Effector memory CD8-positive, alpha-beta T cell (primary cell): ENCODE data around the gene CHRNA4.
A peak's percentile ranks its signal among the peaks of the same experiment; 100 is the strongest.

Experiments
- ATAC-seq: fragments of 150-1000 bp; cut with Tn5 transposase; replicated peaks from 2 replicates; pipeline ENCODE4 v1.10.0; 2021; ENCODE audit warnings: mild to moderate bottlenecking, moderate library complexity
- DNase-seq, 3 experiments: peaks; one replicate each; pipeline ENCODE4 v3.0.0; 2021
- H3K27ac Mint-ChIP-seq, 2 donors: one replicate each; pipeline ENCODE4 v1.8.0; 2022; ENCODE audit warnings: mild to moderate bottlenecking in 2 of 2, mixed read lengths in 2 of 2, moderate library complexity in 2 of 2
- H3K27me3 Mint-ChIP-seq, 2 donors: one replicate each; pipeline ENCODE4 v1.8.0; 2022; ENCODE audit warnings: mixed read lengths in 2 of 2
- H3K36me3 Mint-ChIP-seq: one replicate; pipeline ENCODE4 v1.8.0; 2022; ENCODE audit warnings: mild to moderate bottlenecking, moderate library complexity, mixed read lengths; ENCODE audit not compliant: insufficient read depth
- H3K4me1 Mint-ChIP-seq, 2 donors: one replicate each; pipeline ENCODE4 v1.8.0; 2022; ENCODE audit warnings: low read depth in 2 of 2, mixed read lengths in 2 of 2
- H3K4me3 Mint-ChIP-seq, 2 donors: one replicate each; pipeline ENCODE4 v1.8.0; 2022; ENCODE audit warnings: mild to moderate bottlenecking in 2 of 2, mixed read lengths in 2 of 2, moderate library complexity in 2 of 2
- H3K9me3 Mint-ChIP-seq, 2 donors: one replicate each; pipeline ENCODE4 v1.8.0; 2022; ENCODE audit warnings: mixed read lengths in 2 of 2

CHRNA4 gene

DNA sequence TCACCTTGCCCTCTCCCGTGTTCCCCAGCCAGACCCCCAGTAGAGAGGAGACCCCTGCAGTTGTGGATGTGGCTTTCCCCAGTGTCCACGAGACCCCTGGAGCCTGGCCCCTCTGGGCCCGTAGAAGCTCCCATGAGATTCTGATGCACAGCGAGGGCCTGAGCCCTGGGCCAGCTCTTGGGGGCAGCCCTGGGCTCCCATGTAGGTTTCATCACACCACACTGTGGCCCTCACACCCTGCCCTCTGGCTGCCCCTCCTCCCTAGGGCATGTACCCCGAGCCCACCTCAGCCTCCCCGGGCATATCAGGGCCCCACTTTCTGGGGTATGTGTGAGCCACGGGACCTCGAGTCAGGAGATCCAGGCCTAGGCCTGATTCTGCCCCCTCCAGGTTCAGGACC, 7.0 kb upstream of the CHRNA4 start:
- H3K4me3 Mint-ChIP-seq, result no peak overlapping the region
- no peak for ATAC-seq
- no peaks in the 10 kb centered on the region for H3K36me3 Mint-ChIP-seq
- H3K4me1 Mint-ChIP-seq, result no peaks in the 10 kb centered on the region
- H3K27ac Mint-ChIP-seq, result no peak overlapping the region
- no peaks in the 10 kb centered on the region for H3K9me3 Mint-ChIP-seq
- peaks cover 23 to 78% of the 10 kb centered on the region in 2 donors for H3K27me3 Mint-ChIP-seq
- no peak for DNase-seq

GRCh38 chr20:63367446-63368055, 6.4 kb upstream of the CHRNA4 start:
- H3K36me3 Mint-ChIP-seq, result no peaks in the 10 kb centered on the region
- no peak for ATAC-seq

GRCh38 chr20:63366390-63367365, 5.5 kb upstream of the CHRNA4 start:
- Mint-ChIP-seq H3K27ac (no peak overlapping the region), H3K36me3 (no peaks in the 10 kb centered on the region), H3K27me3 (peaks cover 30 to 81% of the 10 kb centered on the region in 2 donors), H3K9me3 (no peaks in the 10 kb centered on the region), H3K4me1 (peaks cover 0 to 8% of the 10 kb centered on the region in 2 donors), H3K4me3 (no peak overlapping the region)
- ATAC-seq (no peak), DNase-seq (no peak)

More at GRCh38 chr20:63367446-63368055, 6.4 kb upstream of the CHRNA4 start:
- peaks cover 24 to 78% of the 10 kb centered on the region in 2 donors for H3K27me3 Mint-ChIP-seq
- no peak overlapping the region for H3K27ac Mint-ChIP-seq
- no peak overlapping the region for H3K4me3 Mint-ChIP-seq
- no peaks in the 10 kb centered on the region for H3K9me3 Mint-ChIP-seq
- peaks cover 0 to 4% of the 10 kb centered on the region in 2 donors for H3K4me1 Mint-ChIP-seq
- no peak for DNase-seq

GRCh38 chr20:63365601-63366389, 4.6 kb upstream of the CHRNA4 start:
- Mint-ChIP-seq H3K27me3 (peaks cover 24 to 72% of the 10 kb centered on the region in 2 donors), H3K9me3 (no peaks in the 10 kb centered on the region), H3K4me3 (no peak overlapping the region), H3K27ac (no peak overlapping the region), H3K36me3 (no peaks in the 10 kb centered on the region), H3K4me1 (peaks cover 0 to 8% of the 10 kb centered on the region in 2 donors)
- no peak for ATAC-seq
- no peak for DNase-seq

- Mint-ChIP-seq H3K9me3 (no peaks in the 10 kb centered on the region), H3K36me3 (no peaks in the 10 kb centered on the region), H3K27ac (no peak overlapping the region), H3K4me3 (no peak overlapping the region), H3K27me3 (peaks cover 25 to 75% of the 10 kb centered on the region in 2 donors), H3K4me1 (peaks cover 0 to 8% of the 10 kb centered on the region in 2 donors)
- DNase-seq (no peak), ATAC-seq (no peak)
Measured at GRCh38 chr20:63364801-63365585, 3.8 kb upstream of the CHRNA4 start.

GRCh38 chr20:63363981-63364561, 2.9 kb upstream of the CHRNA4 start:
- Mint-ChIP-seq H3K4me3 (no peak overlapping the region), H3K27ac (no peak overlapping the region), H3K4me1 (peaks cover 0 to 8% of the 10 kb centered on the region in 2 donors), H3K9me3 (no peaks in the 10 kb centered on the region), H3K36me3 (no peaks in the 10 kb centered on the region), H3K27me3 (peaks cover 29 to 81% of the 10 kb centered on the region in 2 donors)
- ATAC-seq (no peak), DNase-seq (no peak)

GRCh38 chr20:63363013-63363957, 2.1 kb upstream of the CHRNA4 start:
- H3K36me3 Mint-ChIP-seq, result no peaks in the 10 kb centered on the region
- ATAC-seq, result no peak
- H3K4me3 Mint-ChIP-seq, result no peak overlapping the region
- no peaks in the 10 kb centered on the region for H3K9me3 Mint-ChIP-seq
- peaks cover 0 to 8% of the 10 kb centered on the region in 2 donors for H3K4me1 Mint-ChIP-seq
- H3K27ac Mint-ChIP-seq, result no peak overlapping the region
- no peak for DNase-seq
- H3K27me3 Mint-ChIP-seq, result peaks cover 29 to 81% of the 10 kb centered on the region in 2 donors

DNA sequence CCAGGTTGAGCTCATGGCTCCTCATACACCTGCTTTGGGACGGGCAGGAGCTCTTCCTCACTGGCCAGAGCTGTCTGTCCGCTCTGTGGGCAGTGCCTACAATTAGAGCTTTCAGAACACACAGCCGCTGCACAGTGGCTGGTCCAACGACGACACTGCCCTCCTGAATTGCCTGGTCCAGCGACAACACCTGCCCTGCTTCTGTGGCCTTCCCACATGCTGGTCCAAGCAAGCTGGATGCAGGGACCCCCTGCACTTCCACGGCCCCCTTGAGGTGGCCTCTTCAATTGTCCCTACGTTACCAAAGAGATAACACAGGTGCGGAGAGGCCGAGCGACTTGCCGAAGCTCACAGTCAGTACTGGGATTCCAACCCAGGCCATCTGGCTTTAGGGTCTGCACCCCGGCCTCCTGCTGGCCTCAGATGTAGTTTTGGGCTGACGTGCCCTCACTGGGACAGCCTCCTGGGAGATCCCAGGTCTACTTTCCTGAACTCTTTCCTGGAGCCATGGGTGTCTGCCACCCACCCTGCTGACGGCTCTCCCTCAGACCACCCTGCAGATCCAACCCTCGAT, 1.4 kb upstream of the CHRNA4 start:
- Mint-ChIP-seq H3K27ac (peak overlapping the region in 1 of 2 donors; percentile 21), H3K27me3 (peaks cover 29 to 79% of the 10 kb centered on the region in 2 donors), H3K9me3 (no peaks in the 10 kb centered on the region), H3K4me1 (peaks cover 0 to 8% of the 10 kb centered on the region in 2 donors), H3K4me3 (peak overlapping the region in 1 of 2 donors; percentile 55), H3K36me3 (no peaks in the 10 kb centered on the region)
- ATAC-seq, result no peak
- no peak for DNase-seq

GRCh38 chr20:63361519-63362435, 628 bp upstream of the CHRNA4 start:
- Mint-ChIP-seq H3K9me3 (no peaks in the 10 kb centered on the region), H3K27ac (peak overlapping the region in 1 of 2 donors; percentile 21), H3K27me3 (peaks cover 29 to 79% of the 10 kb centered on the region in 2 donors), H3K4me3 (peak overlapping the region in 1 of 2 donors; percentile 55), H3K4me1 (peaks cover 0 to 8% of the 10 kb centered on the region in 2 donors), H3K36me3 (no peaks in the 10 kb centered on the region)
- DNase-seq (no peak), ATAC-seq (no peak)

DNA sequence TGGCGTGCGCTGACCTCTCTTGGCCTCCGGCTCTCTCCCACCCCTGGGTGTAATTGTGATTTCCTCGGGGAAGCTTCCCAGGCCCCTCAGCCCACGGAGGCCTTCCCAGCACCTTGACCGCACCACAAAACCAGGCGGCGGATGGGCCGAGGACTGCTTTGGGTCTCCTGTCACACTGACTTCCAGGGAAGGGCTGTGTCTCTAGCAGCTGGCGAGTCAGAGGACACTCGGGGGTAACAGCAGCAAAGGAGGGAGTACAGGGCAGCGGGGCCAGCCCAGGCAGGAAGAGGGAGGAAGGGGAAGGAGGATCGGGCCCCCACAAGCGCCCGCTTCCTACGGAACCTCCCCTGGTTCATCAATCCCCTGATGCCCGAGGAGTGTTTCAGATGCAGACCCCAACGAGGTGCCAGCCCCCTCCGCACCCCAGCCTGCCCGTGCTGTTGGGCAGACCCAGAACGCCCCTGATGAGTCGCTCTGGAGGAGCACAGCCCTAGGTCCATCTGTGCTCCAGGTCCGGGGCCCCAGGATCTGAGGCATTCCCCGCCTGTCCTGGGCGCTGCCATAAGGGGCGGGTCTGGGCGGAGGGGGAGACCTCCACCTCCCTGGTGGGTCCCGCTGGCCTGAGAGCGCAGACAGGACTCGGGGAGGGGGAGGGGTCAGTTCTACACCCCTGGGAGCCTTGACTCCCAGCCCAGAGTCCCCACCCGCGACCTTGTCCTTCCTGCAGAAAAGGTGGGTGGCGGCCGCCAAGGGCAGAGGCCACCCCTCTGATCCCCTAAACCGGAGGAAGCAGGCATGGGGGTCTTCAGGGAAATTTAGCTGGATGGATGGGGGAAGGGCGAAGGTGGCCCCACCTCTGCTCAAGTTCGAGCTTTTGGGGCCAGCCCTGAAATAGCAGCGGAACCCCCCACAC, 956 bp downstream of the CHRNA4 start:
- H3K36me3 Mint-ChIP-seq, result no peaks in the 10 kb centered on the region
- DNase-seq, result no peak
- H3K9me3 Mint-ChIP-seq, result no peaks in the 10 kb centered on the region
- H3K4me1 Mint-ChIP-seq, result peaks cover 0 to 8% of the 10 kb centered on the region in 2 donors
- ATAC-seq, result no peak
- H3K27me3 Mint-ChIP-seq, result peaks cover 20 to 69% of the 10 kb centered on the region in 2 donors
- H3K4me3 Mint-ChIP-seq, result no peak overlapping the region
- H3K27ac Mint-ChIP-seq, result no peak overlapping the region
